Measurements from ENCODE around the gene SESTD1.
"Not testable (repeated sequence)": the region's sequence is repeated elsewhere in the genome, so short reads cannot be mapped to it uniquely, and the experiment has no call there.

The SESTD1 gene

DNA sequence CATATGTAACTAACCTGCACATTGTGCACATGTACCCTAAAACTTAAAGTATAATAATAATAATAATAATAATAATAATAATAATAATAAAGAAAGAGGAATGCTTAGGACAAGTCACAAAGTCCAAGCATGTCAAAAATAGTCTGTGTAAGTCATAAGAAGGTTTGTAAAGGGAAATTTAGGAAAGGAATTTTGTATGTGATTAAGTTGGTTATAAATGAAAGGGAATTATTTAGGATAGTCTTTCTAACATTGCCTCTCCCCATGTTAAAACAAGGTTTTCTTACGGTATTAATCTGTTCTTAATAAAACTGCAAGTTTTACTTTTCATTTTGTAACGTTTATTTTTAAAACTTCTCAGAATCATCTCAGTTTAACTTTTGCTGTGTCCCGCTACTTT lies 62.8 kb downstream of the SESTD1 start:
- no peak for DNase-seq
- Mint-ChIP-seq H3K4me1 (ENCODE audit: low read depth) (no peaks in the 10 kb centered on the region), H3K9me3 (peaks cover 11% of the 10 kb centered on the region), H3K4me3 (no peak overlapping the region), H3K27me3 (no peaks in the 10 kb centered on the region), H3K36me3 (ENCODE audit: low read depth) (peaks cover 7% of the 10 kb centered on the region), H3K27ac (no peak overlapping the region)

DNA sequence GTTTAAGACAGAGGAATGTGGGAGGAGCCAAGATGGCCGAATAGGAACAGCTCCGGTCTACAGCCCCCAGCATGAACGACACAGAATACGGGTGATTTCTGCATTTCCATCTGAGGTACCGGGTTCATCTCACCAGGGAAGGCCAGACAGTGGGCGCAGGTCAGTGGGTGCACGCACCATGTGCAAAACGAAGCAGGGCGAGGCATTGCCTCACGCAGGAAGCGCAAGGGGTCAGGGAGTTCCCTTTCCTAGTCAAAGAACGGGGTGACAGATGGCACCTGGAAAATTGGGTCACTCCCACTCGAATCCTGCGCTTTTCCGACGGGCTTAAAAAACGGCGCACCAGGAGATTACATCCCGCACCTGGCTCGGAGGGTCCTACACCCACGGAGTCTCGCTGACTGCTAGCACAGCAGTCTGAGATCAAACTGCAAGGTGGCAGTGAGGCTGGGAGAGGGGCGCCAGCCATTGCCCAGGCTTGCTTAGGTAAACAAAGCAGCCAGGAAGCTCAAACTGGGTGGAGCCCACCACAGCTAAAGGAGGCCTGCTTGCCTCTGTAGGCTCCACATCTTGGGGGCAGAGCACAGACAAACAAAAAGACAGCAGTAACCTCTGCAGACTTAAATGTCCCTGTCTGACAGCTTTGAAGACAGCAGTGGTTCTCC lies 68.6 kb downstream of the SESTD1 start:
- not testable (repeated sequence) for H3K27me3 Mint-ChIP-seq, DNase-seq

GRCh38 chr2:179195141-179195540 lies 69.5 kb downstream of the SESTD1 start:
- Mint-ChIP-seq H3K27ac (no peak overlapping the region), H3K4me1 (ENCODE audit: low read depth) (no peaks in the 10 kb centered on the region), H3K4me3 (no peak overlapping the region), H3K9me3 (peaks cover 8% of the 10 kb centered on the region), H3K27me3 (no peaks in the 10 kb centered on the region), H3K36me3 (ENCODE audit: low read depth) (peaks cover 4% of the 10 kb centered on the region)
- no peak for DNase-seq

More for the DNA sequence above, 68.6 kb downstream of the SESTD1 start:
- H3K4me3 Mint-ChIP-seq; H3K36me3 Mint-ChIP-seq (ENCODE audit: low read depth); H3K9me3 Mint-ChIP-seq; H3K4me1 Mint-ChIP-seq (ENCODE audit: low read depth); H3K27ac Mint-ChIP-seq: not testable (repeated sequence)

GRCh38 chr2:179193759-179194394 lies 70.8 kb downstream of the SESTD1 start:
- Mint-ChIP-seq H3K27ac (no peak overlapping the region), H3K36me3 (ENCODE audit: low read depth) (peaks cover 11% of the 10 kb centered on the region), H3K27me3 (no peaks in the 10 kb centered on the region), H3K4me3 (no peak overlapping the region), H3K9me3 (peaks cover 12% of the 10 kb centered on the region), H3K4me1 (ENCODE audit: low read depth) (no peaks in the 10 kb centered on the region)
- DNase-seq, result no peak

DNA sequence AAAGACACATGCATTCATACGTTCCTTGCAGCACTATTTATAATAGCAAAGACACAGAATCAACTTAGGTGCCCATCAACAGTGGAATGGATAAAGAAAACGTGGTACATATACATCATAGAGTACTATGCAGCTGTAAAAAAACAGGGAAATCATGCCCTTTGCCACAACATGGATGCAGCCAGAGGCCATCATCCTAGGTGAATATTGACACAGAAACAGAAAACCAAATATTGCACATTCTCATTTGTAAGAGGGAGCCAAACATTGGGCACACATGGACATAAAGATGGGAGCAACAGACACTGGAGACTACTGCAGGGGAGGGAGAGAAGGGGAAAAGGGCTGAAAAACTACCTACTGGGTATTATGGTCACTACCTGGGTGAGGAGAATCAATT lies 73.5 kb downstream of the SESTD1 start:
- peaks cover 12% of the 10 kb centered on the region for H3K9me3 Mint-ChIP-seq
- no peak overlapping the region for H3K4me3 Mint-ChIP-seq
- no peak overlapping the region for H3K27ac Mint-ChIP-seq
- peaks cover 20% of the 10 kb centered on the region for H3K36me3 Mint-ChIP-seq (ENCODE audit: low read depth)
- no peaks in the 10 kb centered on the region for H3K27me3 Mint-ChIP-seq
- no peaks in the 10 kb centered on the region for H3K4me1 Mint-ChIP-seq (ENCODE audit: low read depth)
- no peak for DNase-seq

- H3K27ac Mint-ChIP-seq, result no peak overlapping the region
- no peaks in the 10 kb centered on the region for H3K4me1 Mint-ChIP-seq (ENCODE audit: low read depth)
- H3K36me3 Mint-ChIP-seq (ENCODE audit: low read depth), result peaks cover 23% of the 10 kb centered on the region
- DNase-seq, result no peak
- no peaks in the 10 kb centered on the region for H3K27me3 Mint-ChIP-seq
- H3K9me3 Mint-ChIP-seq, result peaks cover 7% of the 10 kb centered on the region
- H3K4me3 Mint-ChIP-seq, result no peak overlapping the region
Measured at GRCh38 chr2:179186126-179186525, 78.5 kb downstream of the SESTD1 start.

DNA sequence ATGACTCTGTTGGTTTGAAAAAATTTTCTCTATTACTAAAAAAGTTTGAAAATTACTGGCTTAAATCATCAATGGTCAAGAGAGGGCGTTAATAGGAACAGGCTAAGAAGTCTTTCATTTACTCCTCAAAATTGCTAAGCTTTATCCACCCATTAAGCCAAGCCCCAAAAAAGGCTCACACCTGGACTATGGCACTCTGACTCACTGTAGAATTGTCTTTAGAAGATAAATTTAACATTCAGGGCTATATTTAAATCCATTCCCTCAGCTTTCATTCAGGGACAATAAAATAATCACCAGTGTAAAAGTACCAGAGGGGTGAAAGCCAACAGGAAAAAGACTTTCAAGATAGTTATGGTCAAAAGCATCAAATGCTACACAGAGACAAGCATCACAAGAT lies 80.0 kb downstream of the SESTD1 start:
- H3K36me3 Mint-ChIP-seq (ENCODE audit: low read depth), result peaks cover 17% of the 10 kb centered on the region
- H3K4me3 Mint-ChIP-seq, result no peak overlapping the region
- no peak for DNase-seq
- H3K4me1 Mint-ChIP-seq (ENCODE audit: low read depth), result no peaks in the 10 kb centered on the region
- H3K9me3 Mint-ChIP-seq, result peaks cover 2% of the 10 kb centered on the region
- H3K27ac Mint-ChIP-seq, result no peak overlapping the region
- no peaks in the 10 kb centered on the region for H3K27me3 Mint-ChIP-seq

GRCh38 chr2:179181002-179181401 lies 83.6 kb downstream of the SESTD1 start:
- DNase-seq, result no peak
- Mint-ChIP-seq H3K27me3 (no peaks in the 10 kb centered on the region), H3K27ac (no peak overlapping the region), H3K4me3 (no peak overlapping the region), H3K9me3 (no peaks in the 10 kb centered on the region), H3K4me1 (ENCODE audit: low read depth) (no peaks in the 10 kb centered on the region), H3K36me3 (ENCODE audit: low read depth) (peaks cover 3% of the 10 kb centered on the region)

DNA sequence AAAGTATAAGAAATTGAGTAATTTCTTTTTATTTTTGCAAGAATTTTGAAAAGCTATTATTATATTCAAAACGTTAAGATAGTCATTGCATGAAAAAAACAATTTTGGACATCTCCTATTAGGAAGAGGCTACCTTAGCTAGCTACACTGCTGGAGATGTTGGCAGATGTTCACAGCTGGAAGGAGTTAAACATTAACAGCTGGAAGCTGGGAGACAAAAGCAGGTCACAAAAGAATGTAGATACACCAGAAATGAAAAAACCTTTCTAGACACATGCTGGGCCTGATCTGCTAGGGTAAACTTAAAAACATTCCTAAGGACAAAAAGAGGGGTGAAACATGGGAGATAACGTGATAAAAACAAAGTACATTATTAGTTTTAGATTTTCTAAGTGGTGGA lies 84.4 kb downstream of the SESTD1 start:
- H3K4me3 Mint-ChIP-seq, result no peak overlapping the region
- H3K4me1 Mint-ChIP-seq (ENCODE audit: low read depth), result no peaks in the 10 kb centered on the region
- no peak overlapping the region for H3K27ac Mint-ChIP-seq
- H3K27me3 Mint-ChIP-seq, result no peaks in the 10 kb centered on the region
- peaks cover 8% of the 10 kb centered on the region for H3K36me3 Mint-ChIP-seq (ENCODE audit: low read depth)
- DNase-seq, result no peak
- H3K9me3 Mint-ChIP-seq, result no peaks in the 10 kb centered on the region

DNA sequence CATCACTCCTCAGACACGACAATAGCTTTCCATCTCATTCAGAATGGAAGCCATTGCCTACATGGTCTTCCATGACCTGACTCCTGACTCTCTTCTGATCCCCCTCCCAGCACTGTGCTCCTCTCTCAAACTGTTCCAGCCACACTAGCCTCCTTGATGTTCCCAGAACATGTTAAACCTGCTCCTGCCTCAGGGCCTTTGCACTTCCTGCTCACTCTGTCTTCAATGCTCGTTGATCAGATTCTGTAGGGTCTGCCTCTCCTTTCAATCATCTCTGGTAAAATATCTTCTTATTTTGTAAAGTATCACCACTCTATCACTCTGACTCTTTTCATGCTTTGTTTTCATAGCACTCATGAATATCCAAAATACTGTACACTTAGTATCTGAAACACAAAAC lies 84.9 kb downstream of the SESTD1 start:
- no peaks in the 10 kb centered on the region for H3K9me3 Mint-ChIP-seq
- no peak overlapping the region for H3K27ac Mint-ChIP-seq
- H3K27me3 Mint-ChIP-seq, result no peaks in the 10 kb centered on the region
- DNase-seq, result no peak
- H3K4me3 Mint-ChIP-seq, result no peak overlapping the region
- no peaks in the 10 kb centered on the region for H3K4me1 Mint-ChIP-seq (ENCODE audit: low read depth)
- peaks cover 8% of the 10 kb centered on the region for H3K36me3 Mint-ChIP-seq (ENCODE audit: low read depth)

- Mint-ChIP-seq H3K36me3 (ENCODE audit: low read depth) (peaks cover 8% of the 10 kb centered on the region), H3K4me3 (no peak overlapping the region), H3K27ac (no peak overlapping the region), H3K4me1 (ENCODE audit: low read depth) (no peaks in the 10 kb centered on the region), H3K9me3 (no peaks in the 10 kb centered on the region), H3K27me3 (no peaks in the 10 kb centered on the region)
- DNase-seq, result no peak
Measured at GRCh38 chr2:179177694-179178093, 86.9 kb downstream of the SESTD1 start.

- H3K4me1 Mint-ChIP-seq (ENCODE audit: low read depth), result peaks cover 3% of the 10 kb centered on the region
- no peak overlapping the region for H3K4me3 Mint-ChIP-seq
- no peak overlapping the region for H3K27ac Mint-ChIP-seq
- H3K9me3 Mint-ChIP-seq, result no peaks in the 10 kb centered on the region
- H3K36me3 Mint-ChIP-seq (ENCODE audit: low read depth), result peaks cover 7% of the 10 kb centered on the region
- no peaks in the 10 kb centered on the region for H3K27me3 Mint-ChIP-seq
- DNase-seq, result no peak
Measured at GRCh38 chr2:179174240-179174639, 90.4 kb downstream of the SESTD1 start.

DNA sequence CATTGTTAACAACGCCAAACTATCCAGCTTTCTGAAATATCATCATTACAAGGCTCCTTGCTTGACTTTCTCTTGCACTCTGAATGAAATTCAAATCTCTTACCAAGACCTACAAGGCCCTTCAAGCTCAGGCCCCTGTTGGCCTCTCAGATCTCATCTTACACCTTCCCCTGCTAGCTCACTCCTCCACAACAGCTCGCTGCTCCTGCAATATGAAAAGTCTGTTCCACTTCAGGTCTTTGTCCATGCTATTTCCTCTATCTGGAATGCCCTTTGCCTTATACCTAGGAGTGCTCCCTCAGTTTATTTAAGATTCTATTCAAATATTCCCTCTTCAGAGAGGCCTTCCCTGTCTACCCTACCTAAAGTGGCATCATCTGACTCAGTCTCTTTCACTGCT lies 91.7 kb downstream of the SESTD1 start:
- H3K27ac Mint-ChIP-seq, result no peak overlapping the region
- H3K4me1 Mint-ChIP-seq (ENCODE audit: low read depth), result peaks cover 3% of the 10 kb centered on the region
- no peak overlapping the region for H3K4me3 Mint-ChIP-seq
- no peaks in the 10 kb centered on the region for H3K9me3 Mint-ChIP-seq
- DNase-seq, result no peak
- peaks cover 7% of the 10 kb centered on the region for H3K36me3 Mint-ChIP-seq (ENCODE audit: low read depth)
- H3K27me3 Mint-ChIP-seq, result no peaks in the 10 kb centered on the region

- no peaks in the 10 kb centered on the region for H3K27me3 Mint-ChIP-seq
- peaks cover 7% of the 10 kb centered on the region for H3K36me3 Mint-ChIP-seq (ENCODE audit: low read depth)
- H3K4me1 Mint-ChIP-seq (ENCODE audit: low read depth), result peaks cover 3% of the 10 kb centered on the region
- no peak overlapping the region for H3K4me3 Mint-ChIP-seq
- H3K27ac Mint-ChIP-seq, result no peak overlapping the region
- peaks cover 4% of the 10 kb centered on the region for H3K9me3 Mint-ChIP-seq
- no peak for DNase-seq
Measured at GRCh38 chr2:179171371-179171770, 93.3 kb downstream of the SESTD1 start.

- peaks cover 5% of the 10 kb centered on the region for H3K36me3 Mint-ChIP-seq (ENCODE audit: low read depth)
- no peak for DNase-seq
- H3K9me3 Mint-ChIP-seq, result peaks cover 4% of the 10 kb centered on the region
- H3K4me3 Mint-ChIP-seq, result no peak overlapping the region
- H3K4me1 Mint-ChIP-seq (ENCODE audit: low read depth), result peaks cover 3% of the 10 kb centered on the region
- no peak overlapping the region for H3K27ac Mint-ChIP-seq
- no peaks in the 10 kb centered on the region for H3K27me3 Mint-ChIP-seq
Measured at GRCh38 chr2:179170901-179171300, 93.7 kb downstream of the SESTD1 start.

Measured in activated T-cell treated with anti-CD3 and anti-CD28 coated beads, Interleukin-2, amount 50 U/mL, for 24 hours (primary cell).